GM23338 (cell line): Measurements from ENCODE around the gene CMPK1. TPM values are rescaled to one million over a fixed set of nuclear protein-coding genes. Genes with fewer than 3 reads are reported as not detected.

Experiments
- ATAC-seq: fragments of 200-7000 bp; cut with Tn5 transposase; 3 replicates; pipeline ENCODE4 v1.9.1; 2020
- DNase-seq: peaks from one replicate; pipeline ENCODE4 v3.0.0-alpha.2; 2015; ENCODE audit warnings: low spot score
- H2AFZ ChIP-seq: fragments of 200-600 bp; sonication (generic); 2 replicates; pipeline ENCODE4 v1.8.0; 2016; ENCODE audit warnings: antibody characterized with exemption, mild to moderate bottlenecking, moderate library complexity
- H3F3A ChIP-seq: fragments of 200-600 bp; sonication (generic); replicated peaks from 2 replicates; pipeline ENCODE4 v1.8.0; 2017; ENCODE audit warnings: antibody characterized with exemption, mixed run types, low read depth
- H3K27ac ChIP-seq: fragments of 200-600 bp; sonication (generic); 2 replicates; pipeline ENCODE4 v1.6.1; 2016; ENCODE audit warnings: low read depth
- H3K27me3 ChIP-seq: fragments of 200-600 bp; sonication (generic); 2 replicates; pipeline ENCODE4 v1.8.0; 2016; ENCODE audit warnings: mild to moderate bottlenecking, mixed run types, moderate library complexity; ENCODE audit not compliant: insufficient read depth
- H3K36me3 ChIP-seq: fragments of 200-600 bp; sonication (generic); 2 replicates; pipeline ENCODE4 v1.8.0; 2016; ENCODE audit warnings: mild to moderate bottlenecking; ENCODE audit not compliant: insufficient read depth
- H3K4me1 ChIP-seq: fragments of 200-600 bp; sonication (generic); 2 replicates; pipeline ENCODE4 v1.8.0; 2016; ENCODE audit warnings: mild to moderate bottlenecking, moderate library complexity; ENCODE audit not compliant: insufficient read depth
- H3K4me2 ChIP-seq: fragments of 200-600 bp; sonication (generic); 2 replicates; pipeline ENCODE4 v1.7.1; 2017; ENCODE audit warnings: mixed run types
- H3K4me3 ChIP-seq: fragments of 200-600 bp; sonication (generic); 2 replicates; pipeline ENCODE4 v1.6.1; 2016; ENCODE audit warnings: mixed run types
- H3K79me2 ChIP-seq: fragments of 200-600 bp; sonication (generic); replicated peaks from 2 replicates; pipeline ENCODE4 v1.8.0; 2017; ENCODE audit warnings: mild to moderate bottlenecking; ENCODE audit not compliant: insufficient read depth
- H3K9me2 ChIP-seq: fragments of 200-600 bp; sonication (generic); 2 replicates; pipeline ENCODE4 v1.8.0; 2017; ENCODE audit not compliant: insufficient read depth
- H4K20me1 ChIP-seq: fragments of 200-600 bp; sonication (generic); replicated peaks from 2 replicates; pipeline ENCODE4 v1.8.0; 2017; ENCODE audit warnings: mild to moderate bottlenecking; ENCODE audit not compliant: insufficient read depth
- H3K27ac Mint-ChIP-seq: 2 replicates; pipeline ENCODE4 v1.8.0; 2020; ENCODE audit warnings: inconsistent platforms, mild to moderate bottlenecking, moderate library complexity, mixed read lengths
- H3K27me3 Mint-ChIP-seq: 3 replicates; pipeline ENCODE4 v1.8.0; 2022; ENCODE audit warnings: low read depth, mild to moderate bottlenecking, moderate library complexity, mixed read lengths, inconsistent platforms; ENCODE audit not compliant: insufficient read depth, poor library complexity
- H3K36me3 Mint-ChIP-seq: 3 replicates; pipeline ENCODE4 v1.8.0; 2021; ENCODE audit warnings: low read depth, mild to moderate bottlenecking, inconsistent platforms, moderate library complexity, mixed read lengths
- H3K4me1 Mint-ChIP-seq: 3 replicates; pipeline ENCODE4 v1.8.0; 2020; ENCODE audit warnings: mild to moderate bottlenecking, inconsistent platforms, mixed read lengths
- H3K4me3 Mint-ChIP-seq: 3 replicates; pipeline ENCODE4 v1.8.0; 2021; ENCODE audit warnings: moderate library complexity, mild to moderate bottlenecking, inconsistent platforms, mixed read lengths
- H3K9me3 Mint-ChIP-seq: 3 replicates; pipeline ENCODE4 v1.8.0; 2020; ENCODE audit warnings: moderate library complexity, mild to moderate bottlenecking, inconsistent platforms, mixed read lengths
- CTCF ChIP-seq, 2 experiments: fragments of 200-600 bp in 1 of 2; sonication (generic) in 1 of 2; conservative IDR thresholded peaks; 2 replicates each; pipeline versions ENCODE4 v1.5.1 to v1.6.1; 2016 to 2017; ENCODE audit warnings: antibody characterized with exemption in 2 of 2, low read depth in 2 of 2, mild to moderate bottlenecking in 2 of 2, moderate library complexity in 1 of 2
- ETS1 ChIP-seq: IDR thresholded peaks from 2 replicates; pipeline ENCODE4 v1.6.1; 2016; ENCODE audit warnings: antibody characterized with exemption
- EZH2phosphoT487 ChIP-seq: fragments of 200-600 bp; sonication (generic); IDR thresholded peaks from one replicate; pipeline ENCODE4 v1.8.1; 2018; ENCODE audit warnings: antibody characterized with exemption; ENCODE audit not compliant: unreplicated experiment
- JUNB ChIP-seq: IDR thresholded peaks from one replicate; pipeline ENCODE4 v1.6.1; 2016; ENCODE audit warnings: antibody characterized with exemption; ENCODE audit not compliant: unreplicated experiment
- NANOG ChIP-seq: IDR thresholded peaks from 2 replicates; pipeline ENCODE4 v1.6.1; 2016; ENCODE audit warnings: antibody characterized with exemption, borderline replicate concordance
- REST ChIP-seq: IDR thresholded peaks from one replicate; pipeline ENCODE4 v1.6.1; 2018; ENCODE audit warnings: antibody characterized with exemption; ENCODE audit not compliant: unreplicated experiment
- STAT1 ChIP-seq: IDR thresholded peaks from one replicate; pipeline ENCODE4 v1.6.1; 2016; ENCODE audit warnings: antibody characterized with exemption; ENCODE audit not compliant: unreplicated experiment
- ZNF462 ChIP-seq: fragments of 250-450 bp; sonication (Bioruptor Pico); IDR thresholded peaks from 2 replicates; pipeline ENCODE4 v1.5.0; 2020; ENCODE audit warnings: mild to moderate bottlenecking, moderate library complexity
- polyA plus RNA-seq: library from polyadenylated mRNA; unstranded; fragments of >200 nt; fragmentation: Nextera tagmentation; extraction: Ambion mirVana; gene quantifications from 2 replicates; pipeline ENCODE4 v1.2.1, GENCODE V29; 2016
- total RNA-seq: library from RNA; depleted of rRNA; stranded (reverse); fragments of >200 nt; shearing (Covaris generic); gene quantifications from 2 replicates; pipeline ENCODE4 v1.2.3, GENCODE V29; 2014

The CMPK1 gene
- total and polyA plus RNA-seq, 2 experiments from 2014 or later = 22.8 to 28.6 TPM

- Histone ChIP-seq H2AFZ (no peak overlapping the region), H3K36me3 (no peaks in the 10 kb centered on the region), H3K4me2 (no peak overlapping the region), H4K20me1 (no peaks in the 10 kb centered on the region), H3K27me3 (peaks cover 48% of the 10 kb centered on the region), H3F3A (no peaks in the 10 kb centered on the region), H3K27ac (no peak overlapping the region), H3K4me1 (no peaks in the 10 kb centered on the region; the same call in 1 of the 2 replicates), H3K9me2 (no peaks in the 10 kb centered on the region), H3K79me2 (no peaks in the 10 kb centered on the region), H3K4me3 (no peak overlapping the region)
- ATAC-seq (no peak), DNase-seq (no peak)
- Mint-ChIP-seq H3K9me3 (no peaks in the 10 kb centered on the region; the same call in 2 of the 3 replicates), H3K4me3 (no peak overlapping the region), H3K4me1 (peaks cover 10% of the 10 kb centered on the region), H3K36me3 (peaks cover under 1% of the 10 kb centered on the region; the same call in 1 of the 3 replicates), H3K27ac (no peak overlapping the region), H3K27me3 (peaks cover 32% of the 10 kb centered on the region)
- no peak for TF ChIP-seq REST
- no peak for TF ChIP-seq STAT1
- TF ChIP-seq CTCF (conservative IDR thresholded peaks at IDR 0.05; ENCODE audit: low read depth in 2 of 2) = no peak
- no peak for TF ChIP-seq JUNB
- TF ChIP-seq NANOG = no peak
- TF ChIP-seq ETS1 = no peak
Observed at GRCh38 chr1:47412437-47412836, 78.8 kb downstream of the CMPK1 start.

- peak within 1 kb of the TSS; percentile 74 for H3K4me3 Mint-ChIP-seq
- no peaks in the 10 kb centered on the region for H4K20me1 ChIP-seq
- no peaks in the 10 kb centered on the region for H3K36me3 ChIP-seq
- DNase-seq = peak; percentile 47
- H3K9me2 ChIP-seq = no peaks in the 10 kb centered on the region
- H3K4me2 ChIP-seq = peak within 1 kb of the TSS; percentile 72
- no peak within 1 kb of the TSS for H3K27ac Mint-ChIP-seq
- H3K27me3 ChIP-seq = peaks cover 82% of the 10 kb centered on the region
- peaks cover 6% of the 10 kb centered on the region; the same call in 1 of the 3 replicates for H3K36me3 Mint-ChIP-seq
- peaks cover 11% of the 10 kb centered on the region for H3K4me1 Mint-ChIP-seq
- no peaks in the 10 kb centered on the region for H3K79me2 ChIP-seq
- no peaks in the 10 kb centered on the region; the same call in 1 of the 3 replicates for H3K9me3 Mint-ChIP-seq
- peak within 1 kb of the TSS; percentile 56 for H3K4me3 ChIP-seq
- no peaks in the 10 kb centered on the region for H3F3A ChIP-seq
- peak; percentile 8 for ATAC-seq
- H3K4me1 ChIP-seq = no peaks in the 10 kb centered on the region; the same call in 1 of the 2 replicates
- H3K27me3 Mint-ChIP-seq = peaks cover 65% of the 10 kb centered on the region
- H2AFZ ChIP-seq = peak within 1 kb of the TSS; percentile 59; the same call in 1 of the 2 replicates
- no peak within 1 kb of the TSS for H3K27ac ChIP-seq
- TF ChIP-seq JUNB = no peak
- TF ChIP-seq ZNF462 = no peak
- peak; percentile 62 for TF ChIP-seq EZH2phosphoT487
Observed at GRCh38 chr1:47415728-47416318, 82.2 kb downstream of the CMPK1 start, which contains the start of gene FOXE3. FOXE3 (plus strand) TSS chr1:47416285; CDS start chr1:47416316, 31 bp downstream.
